Measurements from ENCODE around the gene LIX1L. TPM values are rescaled to one million over a fixed set of nuclear protein-coding genes. Genes with fewer than 3 reads are reported as not detected.
A peak's percentile ranks its signal among the peaks of the same experiment; 100 is the strongest.

Gene LIX1L
- total and polyA plus RNA-seq, 10 donors, result 11.0 to 52.9 (median 36.3) TPM

GRCh38 chr1:145974721-145975120 is 16.9 kb upstream of the LIX1L start:
- WGBS, 5 donors, result 79 to 89% (median 86%) methylated on average over 7 of the region's 7 CpGs
- Histone ChIP-seq H3K4me3 (no peak overlapping the region), H3K27me3 (replicated peaks in 1 of 7) (no peaks in the 10 kb centered on the region), H3K27ac (peak overlapping the region in 4 of 8 donors; percentile 11 to 43 (median 26)), H3K9me3 (no peaks in the 10 kb centered on the region), H3K4me1 (peaks cover 22 to 36% (median 31%) of the 10 kb centered on the region in 6 donors), H3K36me3 (peaks cover 0 to 14% (median 0%) of the 10 kb centered on the region in 6 donors)
- no peak for DNase-seq
- no peak for TF ChIP-seq POLR2AphosphoS5 (IDR thresholded peaks at IDR 0.05)
- TF ChIP-seq POLR2A (IDR thresholded peaks at IDR 0.05), result no peak
- TF ChIP-seq CTCF (IDR thresholded peaks at IDR 0.05 in 8 of 11, conservative IDR thresholded peaks at IDR 0.05 in 3 of 11), result no peak
- intact Hi-C loops (cut with DNase I; ENCODE audit: low total_unique reads), result loop anchor here (5.0 kb wide), 1 partner anchor 38 kb away; no protein-coding TSS in a partner anchor

- peaks cover 0 to 14% (median 0%) of the 10 kb centered on the region in 6 donors for H3K36me3 ChIP-seq
- H3K4me1 ChIP-seq, result peaks cover 6 to 23% (median 11%) of the 10 kb centered on the region in 6 donors
- TF ChIP-seq POLR2AphosphoS5 (IDR thresholded peaks at IDR 0.05) (no peak), POLR2A (IDR thresholded peaks at IDR 0.05) (no peak), CTCF (IDR thresholded peaks at IDR 0.05 in 8 of 11, conservative IDR thresholded peaks at IDR 0.05 in 3 of 11) (no peak)
- H3K27me3 ChIP-seq (replicated peaks in 1 of 7), result no peaks in the 10 kb centered on the region
- DNase-seq, result no peak
- H3K27ac ChIP-seq, result no peak overlapping the region
- 68 to 87% (median 79%) methylated on average over 7 of the region's 7 CpGs for WGBS, 5 donors
- peaks cover 0 to 2% (median under 1%) of the 10 kb centered on the region in 8 donors for H3K9me3 ChIP-seq
- H3K4me3 ChIP-seq, result no peak overlapping the region
- intact Hi-C loops (cut with DNase I; ENCODE audit: low total_unique reads), result no loop called here
Observed at GRCh38 chr1:145972580-145972979, 14.8 kb upstream of the LIX1L start.

DNA sequence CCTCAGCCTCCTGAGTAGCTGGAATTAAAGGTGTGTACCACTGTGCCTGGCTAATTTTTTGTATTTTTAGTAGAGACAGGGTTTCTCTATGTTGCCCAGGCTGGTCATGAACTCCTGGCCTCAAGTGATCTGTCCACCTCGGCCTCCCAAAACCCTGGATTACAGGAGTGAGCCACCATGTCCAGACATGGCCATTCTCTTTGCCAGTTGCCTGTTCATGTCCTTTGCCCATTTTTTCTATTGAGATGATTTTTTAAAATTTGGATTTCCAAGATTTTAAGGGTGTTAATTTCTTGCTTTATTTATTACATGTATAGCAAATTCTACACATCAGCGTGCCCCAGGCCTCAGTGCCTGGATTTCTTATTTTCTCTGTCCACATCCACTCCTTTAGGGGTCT is 9.5 kb upstream of the LIX1L start:
- WGBS, 5 donors, result 95 to 100% (median 98%) methylated on average over 2 of the region's 2 CpGs
- H3K4me3 ChIP-seq, result no peak overlapping the region

More for the DNA sequence above, 9.5 kb upstream of the LIX1L start:
- Histone ChIP-seq H3K27ac (no peak overlapping the region), H3K4me1 (peaks cover 22 to 58% (median 37%) of the 10 kb centered on the region in 6 donors), H3K36me3 (peaks cover 0 to 6% (median 0%) of the 10 kb centered on the region in 6 donors), H3K9me3 (peaks cover 0 to 12% (median 9%) of the 10 kb centered on the region in 8 donors), H3K27me3 (replicated peaks in 1 of 7) (peaks cover 0 to 1% (median 0%) of the 10 kb centered on the region in 7 donors)
- DNase-seq, result no peak
- TF ChIP-seq POLR2A (IDR thresholded peaks at IDR 0.05) (no peak), POLR2AphosphoS5 (IDR thresholded peaks at IDR 0.05) (no peak), CTCF (IDR thresholded peaks at IDR 0.05 in 8 of 11, conservative IDR thresholded peaks at IDR 0.05 in 3 of 11) (no peak)
- intact Hi-C loops (cut with DNase I; ENCODE audit: low total_unique reads), result no loop called here

Data from spleen (tissue), 11 donors.